Activated T-cell treated with anti-CD3 and anti-CD28 coated beads, Interleukin-2, amount 50 U/mL, for 72 hours (primary cell): ENCODE measurements around the gene DBX2. TPM values are rescaled to one million over a fixed set of nuclear protein-coding genes. Genes with fewer than 3 reads are reported as not detected.

Source experiments
- ATAC-seq, 2 donors: fragments of 150-1000 bp; cut with Tn5 transposase; replicated peaks in 1 of 2; 2 replicates each; pipeline ENCODE4 v1.10.0; 2021; ENCODE audit warnings: moderate library complexity in 2 of 2, mild to moderate bottlenecking in 1 of 2
- DNase-seq, 2 donors: peaks; one replicate each; pipeline ENCODE4 v3.0.0; 2021 to 2022; ENCODE audit warnings: mixed read lengths in 1 of 2
- H3K27ac Mint-ChIP-seq: one replicate; pipeline ENCODE4 v1.8.0; 2022; ENCODE audit warnings: mild to moderate bottlenecking, moderate library complexity, mixed read lengths
- H3K27me3 Mint-ChIP-seq: one replicate; pipeline ENCODE4 v1.8.0; 2022; ENCODE audit warnings: low read depth, mixed read lengths
- H3K36me3 Mint-ChIP-seq, 2 donors: one replicate each; pipeline ENCODE4 v1.8.0; 2022; ENCODE audit warnings: mixed read lengths in 2 of 2, mild to moderate bottlenecking in 1 of 2; ENCODE audit not compliant: insufficient read depth in 2 of 2
- H3K4me1 Mint-ChIP-seq: one replicate; pipeline ENCODE4 v1.8.0; 2022; ENCODE audit warnings: low read depth, mixed read lengths
- H3K4me3 Mint-ChIP-seq, 2 donors: one replicate each; pipeline ENCODE4 v1.8.0; 2022; ENCODE audit warnings: mild to moderate bottlenecking in 2 of 2, mixed read lengths in 2 of 2, moderate library complexity in 2 of 2
- H3K9me3 Mint-ChIP-seq, 2 donors: one replicate each; pipeline ENCODE4 v1.8.0; 2022; ENCODE audit warnings: mixed read lengths in 2 of 2
- total RNA-seq, 2 donors: library from RNA; stranded (reverse); gene quantifications; one replicate each; pipeline ENCODE4 v1.2.3, GENCODE V29; 2022

Gene DBX2
- total RNA-seq, 2 donors from 2014 or later, result not detected

- Mint-ChIP-seq H3K27ac (no peak overlapping the region), H3K4me3 (peak overlapping the region; percentile 11 to 31), H3K27me3 (peaks cover 62% of the 10 kb centered on the region), H3K36me3 (peaks cover 0 to 2% of the 10 kb centered on the region in 2 donors), H3K4me1 (no peaks in the 10 kb centered on the region), H3K9me3 (no peaks in the 10 kb centered on the region)
- ATAC-seq (no peak), DNase-seq (no peak)
These were observed 750 bp upstream of the DBX2 start for GRCh38 chr12:45051572-45052125.

GRCh38 chr12:45049912-45050750, 768 bp downstream of the DBX2 start:
- Mint-ChIP-seq H3K4me3 (peak overlapping the region in 1 of 2 donors; percentile 70), H3K27me3 (peaks cover 67% of the 10 kb centered on the region)

GRCh38 chr12:45042599-45042998, 8.3 kb downstream of the DBX2 start:
- ATAC-seq, result no peak
- H3K4me1 Mint-ChIP-seq, result no peaks in the 10 kb centered on the region

More at GRCh38 chr12:45049912-45050750, 768 bp downstream of the DBX2 start:
- Mint-ChIP-seq H3K36me3 (peaks cover 0 to 2% of the 10 kb centered on the region in 2 donors), H3K9me3 (no peaks in the 10 kb centered on the region), H3K4me1 (no peaks in the 10 kb centered on the region), H3K27ac (no peak overlapping the region)
- DNase-seq (no peak), ATAC-seq (no peak)

GRCh38 chr12:45040977-45041376, 9.9 kb downstream of the DBX2 start:
- H3K9me3 Mint-ChIP-seq, result no peaks in the 10 kb centered on the region

More at GRCh38 chr12:45042599-45042998, 8.3 kb downstream of the DBX2 start:
- H3K27ac Mint-ChIP-seq, result no peak overlapping the region
- no peaks in the 10 kb centered on the region for H3K36me3 Mint-ChIP-seq
- no peak overlapping the region for H3K4me3 Mint-ChIP-seq
- peaks cover 12% of the 10 kb centered on the region for H3K27me3 Mint-ChIP-seq
- H3K9me3 Mint-ChIP-seq, result no peaks in the 10 kb centered on the region
- no peak for DNase-seq

GRCh38 chr12:45039757-45040156, 11.1 kb downstream of the DBX2 start:
- Mint-ChIP-seq H3K36me3 (no peaks in the 10 kb centered on the region), H3K4me3 (no peak overlapping the region), H3K27me3 (peaks cover 11% of the 10 kb centered on the region), H3K27ac (no peak overlapping the region), H3K4me1 (no peaks in the 10 kb centered on the region), H3K9me3 (no peaks in the 10 kb centered on the region)
- no peak for ATAC-seq
- no peak for DNase-seq

More at GRCh38 chr12:45040977-45041376, 9.9 kb downstream of the DBX2 start:
- Mint-ChIP-seq H3K4me3 (no peak overlapping the region), H3K27ac (no peak overlapping the region), H3K27me3 (no peaks in the 10 kb centered on the region), H3K4me1 (no peaks in the 10 kb centered on the region), H3K36me3 (no peaks in the 10 kb centered on the region)
- DNase-seq, result no peak
- no peak for ATAC-seq

- DNase-seq (no peak), ATAC-seq (no peak)
- Mint-ChIP-seq H3K27ac (no peak overlapping the region), H3K4me1 (no peaks in the 10 kb centered on the region), H3K4me3 (no peak overlapping the region), H3K36me3 (no peaks in the 10 kb centered on the region), H3K27me3 (peaks cover 14% of the 10 kb centered on the region), H3K9me3 (no peaks in the 10 kb centered on the region)
These were observed 16.0 kb downstream of the DBX2 start for GRCh38 chr12:45034861-45035265.

- no peak for ATAC-seq
- H3K27me3 Mint-ChIP-seq, result no peaks in the 10 kb centered on the region
These were observed 33.0 kb downstream of the DBX2 start for GRCh38 chr12:45017916-45018315.

GRCh38 chr12:45014396-45014795, 36.5 kb downstream of the DBX2 start:
- H3K4me1 Mint-ChIP-seq, result no peaks in the 10 kb centered on the region
- H3K36me3 Mint-ChIP-seq, result no peaks in the 10 kb centered on the region
- no peak overlapping the region for H3K27ac Mint-ChIP-seq
- H3K9me3 Mint-ChIP-seq, result peaks cover 0 to 1% of the 10 kb centered on the region in 2 donors
- no peak for DNase-seq
- H3K27me3 Mint-ChIP-seq, result peaks cover 6% of the 10 kb centered on the region
- no peak overlapping the region for H3K4me3 Mint-ChIP-seq
- no peak for ATAC-seq

More at GRCh38 chr12:45017916-45018315, 33.0 kb downstream of the DBX2 start:
- H3K4me3 Mint-ChIP-seq, result no peak overlapping the region
- H3K4me1 Mint-ChIP-seq, result no peaks in the 10 kb centered on the region
- no peaks in the 10 kb centered on the region for H3K36me3 Mint-ChIP-seq
- H3K27ac Mint-ChIP-seq, result no peak overlapping the region
- no peak for DNase-seq
- peaks cover 7 to 8% of the 10 kb centered on the region in 2 donors for H3K9me3 Mint-ChIP-seq

GRCh38 chr12:45012749-45013148, 38.1 kb downstream of the DBX2 start:
- DNase-seq (no peak), ATAC-seq (no peak)
- Mint-ChIP-seq H3K4me1 (no peaks in the 10 kb centered on the region), H3K36me3 (no peaks in the 10 kb centered on the region), H3K27ac (no peak overlapping the region), H3K27me3 (peaks cover 6% of the 10 kb centered on the region), H3K9me3 (no peaks in the 10 kb centered on the region), H3K4me3 (no peak overlapping the region)

- no peak for DNase-seq
- no peak for ATAC-seq
- Mint-ChIP-seq H3K4me1 (no peaks in the 10 kb centered on the region), H3K27me3 (peaks cover 6% of the 10 kb centered on the region), H3K27ac (no peak overlapping the region), H3K4me3 (no peak overlapping the region), H3K9me3 (no peaks in the 10 kb centered on the region), H3K36me3 (no peaks in the 10 kb centered on the region)
These were observed 40.8 kb downstream of the DBX2 start for GRCh38 chr12:45010059-45010458.

- ATAC-seq (no peak), DNase-seq (no peak)
- Mint-ChIP-seq H3K36me3 (no peaks in the 10 kb centered on the region), H3K27ac (no peak overlapping the region), H3K27me3 (peaks cover 6% of the 10 kb centered on the region), H3K4me1 (no peaks in the 10 kb centered on the region), H3K9me3 (no peaks in the 10 kb centered on the region), H3K4me3 (no peak overlapping the region)
These were observed 42.7 kb downstream of the DBX2 start for GRCh38 chr12:45008211-45008610.

GRCh38 chr12:44999355-44999754, 51.5 kb downstream of the DBX2 start:
- Mint-ChIP-seq H3K9me3 (peaks cover 0 to 2% of the 10 kb centered on the region in 2 donors), H3K4me1 (no peaks in the 10 kb centered on the region), H3K4me3 (no peak overlapping the region), H3K27me3 (no peaks in the 10 kb centered on the region), H3K36me3 (no peaks in the 10 kb centered on the region), H3K27ac (no peak overlapping the region)
- ATAC-seq (no peak), DNase-seq (no peak)

- no peaks in the 10 kb centered on the region for H3K36me3 Mint-ChIP-seq
- H3K27ac Mint-ChIP-seq, result no peak overlapping the region
- H3K4me3 Mint-ChIP-seq, result no peak overlapping the region
- no peak for ATAC-seq
- H3K9me3 Mint-ChIP-seq, result peaks cover 0 to 2% of the 10 kb centered on the region in 2 donors
- DNase-seq, result no peak
- H3K4me1 Mint-ChIP-seq, result no peaks in the 10 kb centered on the region
- H3K27me3 Mint-ChIP-seq, result no peaks in the 10 kb centered on the region
These were observed 57.7 kb downstream of the DBX2 start for GRCh38 chr12:44993161-44993560.
